GM10248 (cell line): ENCODE results near the gene C13orf42.
"Not testable (repeated sequence)": the region's sequence is repeated elsewhere in the genome, so short reads cannot be mapped to it uniquely, and the experiment has no call there.

Experiments used
- CTCF ChIA-PET: fragments of 300-600 bp; sonication (Branson Sonifier 250); formaldehyde crosslinking; extraction: SDS; loops from one replicate; lab custom pipeline; 2021; ENCODE audit warnings: antibody characterized with exemption; lab: Yijun Ruan, JAX
- POLR2A ChIA-PET: fragments of 350-650 bp; sonication (Branson Sonifier 250); formaldehyde crosslinking; extraction: SDS; loops from one replicate; lab custom pipeline; 2020; ENCODE audit warnings: antibody characterized with exemption; lab: Yijun Ruan, JAX
- DNase-seq: peaks from one replicate; pipeline ENCODE4 v3.0.0; 2012; ENCODE audit errors: extremely low spot score
- TF ChIP-seq, protein P1 (sequence below): IDR thresholded peaks from 2 replicates; pipeline ENCODE4 v1.5.1; 2012; ENCODE audit warnings: mild to moderate bottlenecking, low read depth; ENCODE audit errors: extremely low read depth, missing control alignments, control extremely low read depth

C13orf42 gene

DNA sequence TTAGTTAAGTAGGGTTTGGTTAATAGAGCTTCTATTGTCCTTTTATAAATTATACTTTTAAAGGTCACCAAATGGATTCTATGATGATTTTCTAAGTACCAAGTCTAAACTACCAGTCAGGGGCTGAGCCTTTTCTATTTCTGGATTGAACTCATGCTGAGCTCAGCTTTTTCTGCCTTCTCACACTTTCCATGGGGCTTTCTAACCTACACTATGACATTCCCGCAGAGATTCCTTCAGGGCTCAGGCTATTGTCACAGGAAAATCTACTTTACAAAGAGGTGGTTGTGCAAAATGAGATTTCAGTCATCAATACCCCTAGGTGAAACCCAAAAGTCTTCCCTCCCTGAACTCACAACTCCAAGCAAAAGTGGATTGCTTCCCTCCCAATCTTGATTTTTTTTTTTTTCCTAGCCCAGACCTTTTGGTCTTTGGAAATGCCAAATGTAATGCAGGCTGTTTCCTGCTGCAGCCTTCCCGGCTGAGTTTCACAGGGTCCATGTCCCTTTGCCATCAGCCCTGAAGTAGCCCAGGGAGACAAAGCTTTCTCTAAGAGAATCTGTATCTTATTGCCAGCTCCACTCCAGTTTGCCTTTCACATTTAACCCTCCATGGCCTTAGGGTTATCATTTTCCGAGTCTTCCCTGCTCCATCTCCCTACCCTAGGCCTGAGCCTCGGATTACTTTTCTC lies 13.6 kb downstream of the C13orf42 start:
- TF ChIP-seq, protein P1, sequence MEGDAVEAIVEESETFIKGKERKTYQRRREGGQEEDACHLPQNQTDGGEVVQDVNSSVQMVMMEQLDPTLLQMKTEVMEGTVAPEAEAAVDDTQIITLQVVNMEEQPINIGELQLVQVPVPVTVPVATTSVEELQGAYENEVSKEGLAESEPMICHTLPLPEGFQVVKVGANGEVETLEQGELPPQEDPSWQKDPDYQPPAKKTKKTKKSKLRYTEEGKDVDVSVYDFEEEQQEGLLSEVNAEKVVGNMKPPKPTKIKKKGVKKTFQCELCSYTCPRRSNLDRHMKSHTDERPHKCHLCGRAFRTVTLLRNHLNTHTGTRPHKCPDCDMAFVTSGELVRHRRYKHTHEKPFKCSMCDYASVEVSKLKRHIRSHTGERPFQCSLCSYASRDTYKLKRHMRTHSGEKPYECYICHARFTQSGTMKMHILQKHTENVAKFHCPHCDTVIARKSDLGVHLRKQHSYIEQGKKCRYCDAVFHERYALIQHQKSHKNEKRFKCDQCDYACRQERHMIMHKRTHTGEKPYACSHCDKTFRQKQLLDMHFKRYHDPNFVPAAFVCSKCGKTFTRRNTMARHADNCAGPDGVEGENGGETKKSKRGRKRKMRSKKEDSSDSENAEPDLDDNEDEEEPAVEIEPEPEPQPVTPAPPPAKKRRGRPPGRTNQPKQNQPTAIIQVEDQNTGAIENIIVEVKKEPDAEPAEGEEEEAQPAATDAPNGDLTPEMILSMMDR: no peak

DNA sequence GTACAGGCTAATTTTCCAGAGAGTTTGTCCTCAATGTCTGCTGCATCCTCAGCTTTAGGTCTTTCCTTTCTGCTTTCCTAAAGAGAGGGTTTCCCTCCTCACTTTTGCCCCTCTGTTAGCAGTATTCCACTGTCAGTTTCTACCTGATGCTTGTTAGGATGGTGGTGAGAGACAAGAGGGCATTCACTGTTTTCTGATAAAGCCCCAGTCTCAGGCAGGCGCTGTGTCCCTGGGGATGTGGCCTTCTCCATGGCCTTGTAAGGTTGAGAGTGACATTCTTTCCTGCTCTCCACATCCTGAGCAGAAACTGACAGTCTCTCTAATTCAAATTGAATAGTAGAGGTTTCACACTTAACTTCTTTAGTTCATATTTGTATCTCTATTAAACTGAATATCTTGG lies 14.9 kb downstream of the C13orf42 start:
- TF ChIP-seq, protein P1: no peak
- no peak for DNase-seq
- CTCF ChIA-PET: no interaction called here
- POLR2A ChIA-PET: no interaction called here

More for the DNA sequence above, 13.6 kb downstream of the C13orf42 start:
- DNase-seq: no peak
- CTCF ChIA-PET: no interaction called here
- POLR2A ChIA-PET: no interaction called here

DNA sequence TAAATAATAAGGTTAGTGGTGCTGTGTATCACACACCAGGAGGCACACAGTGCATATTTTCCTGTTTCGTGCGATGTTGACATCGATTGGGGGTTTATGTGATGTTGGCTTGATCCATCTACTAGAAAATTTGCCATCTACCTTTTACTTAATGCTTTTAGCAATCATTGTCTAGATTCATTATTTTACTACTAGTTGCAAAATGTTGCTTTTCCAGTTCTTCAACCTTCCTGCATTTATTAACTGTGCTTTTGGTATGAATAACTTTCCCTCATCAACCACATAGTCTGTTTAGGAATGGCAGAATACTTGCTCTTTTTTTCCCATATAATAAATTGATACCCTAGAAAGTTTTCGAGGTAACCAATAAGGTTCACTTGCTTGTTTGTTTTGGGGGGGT lies 17.5 kb downstream of the C13orf42 start:
- no peak for DNase-seq
- ChIA-PET POLR2A (no interaction called here), CTCF (no interaction called here)
- TF ChIP-seq, protein P1: no peak

DNA sequence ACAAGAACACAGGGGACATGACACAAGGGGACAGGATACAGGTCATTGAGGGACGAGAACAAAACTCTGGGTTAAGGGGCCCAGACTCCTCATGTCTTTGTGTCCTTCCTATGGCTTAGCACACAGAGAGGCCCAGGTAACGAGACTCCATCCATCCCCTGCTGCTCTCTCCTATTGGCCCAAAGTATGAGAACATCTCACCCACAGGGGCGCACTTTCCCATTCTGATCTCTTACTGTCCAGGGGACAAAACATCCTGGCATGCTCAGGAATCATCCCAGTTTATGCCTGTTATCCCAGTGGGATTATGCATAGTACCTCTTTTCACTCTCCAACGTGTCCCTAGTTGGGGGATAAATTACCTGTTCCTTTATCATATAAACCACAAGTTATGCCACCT lies 19.2 kb downstream of the C13orf42 start:
- TF ChIP-seq, protein P1: no peak
- ChIA-PET POLR2A (no interaction called here), CTCF (no interaction called here)
- no peak for DNase-seq

DNA sequence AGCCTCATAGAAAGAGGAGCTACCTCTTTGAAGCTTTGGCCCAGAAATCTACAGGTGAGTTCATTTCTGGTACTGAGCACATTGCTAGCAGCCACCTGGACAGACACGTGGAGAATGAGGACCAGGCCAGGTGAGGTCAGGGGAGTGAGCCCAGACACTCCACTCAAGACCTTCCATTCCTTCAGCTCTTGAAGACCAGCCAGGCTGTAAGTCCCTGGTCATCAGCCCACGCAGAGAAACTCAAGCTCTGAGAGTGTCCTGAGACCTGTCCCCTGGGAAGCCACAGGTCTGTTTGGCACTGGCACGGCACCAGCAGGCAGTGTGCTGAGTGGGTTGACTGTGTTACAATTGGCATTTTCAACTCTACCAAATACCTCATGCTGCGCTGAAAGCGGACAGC lies 27.4 kb downstream of the C13orf42 start:
- TF ChIP-seq, protein P1: no peak
- no peak for DNase-seq
- CTCF ChIA-PET: interaction anchor here (0.8 to 1.8 kb wide), 5 partner anchors 9 to 1107 kb away, joined by 3 to 5 read pairs (median 4); no protein-coding TSS in a partner anchor
- POLR2A ChIA-PET: no interaction called here

DNA sequence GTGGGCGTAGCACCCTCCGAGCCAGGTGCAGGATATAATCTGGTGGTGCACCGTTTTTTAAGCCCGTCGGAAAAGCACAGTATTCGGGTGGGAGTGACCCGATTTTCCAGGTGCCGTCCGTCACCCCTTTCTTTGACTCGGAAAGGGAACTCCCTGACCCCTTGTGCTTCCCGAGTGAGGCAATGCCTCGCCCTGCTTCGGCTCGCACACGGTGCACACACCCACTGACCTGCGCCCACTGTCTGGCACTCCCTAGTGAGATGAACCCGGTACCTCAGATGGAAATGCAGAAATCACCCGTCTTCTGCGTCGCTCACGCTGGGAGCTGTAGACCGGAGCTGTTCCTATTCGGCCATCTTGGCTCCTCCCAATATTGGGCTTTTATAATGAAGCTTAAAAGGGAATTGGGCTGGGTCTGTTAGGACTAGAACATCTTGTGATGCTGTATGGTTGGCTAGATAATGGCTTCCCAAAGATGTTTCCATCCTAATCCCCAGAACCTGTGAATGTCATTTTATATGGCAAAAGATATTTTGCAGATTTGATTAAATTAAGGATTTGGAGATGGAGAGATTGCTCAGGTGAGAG lies 30.5 kb downstream of the C13orf42 start:
- DNase-seq, POLR2A ChIA-PET, CTCF ChIA-PET: not testable (repeated sequence)

DNA sequence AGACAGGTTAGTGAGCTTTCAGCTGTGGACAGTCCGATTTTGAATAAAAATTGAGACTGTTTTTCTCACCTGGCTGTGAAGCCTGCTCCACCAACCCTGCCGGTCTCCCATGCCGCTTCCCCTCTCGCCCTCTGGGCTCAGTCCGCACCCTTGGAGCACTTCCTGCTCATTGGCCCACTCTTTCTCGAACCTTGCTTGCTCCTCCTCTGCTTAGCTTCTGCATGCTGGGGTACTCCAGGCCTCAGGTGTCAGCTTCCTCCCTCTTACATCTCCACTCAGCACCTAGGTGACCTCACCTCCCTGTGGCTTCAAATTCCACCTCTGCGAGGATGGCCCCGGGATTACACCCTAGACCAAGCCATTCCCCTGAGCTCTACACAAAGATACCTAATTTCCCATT lies 39.6 kb downstream of the C13orf42 start:
- POLR2A ChIA-PET: no interaction called here
- TF ChIP-seq, protein P1: no peak
- CTCF ChIA-PET: interaction anchor here (0.8 to 4.1 kb wide), 12 partner anchors 9 to 1351 kb away, joined by 3 to 21 read pairs (median 3); partner anchors contain the start of gene SPRYD7
- DNase-seq: no peak
